ENCODE results near the gene TRAPPC2B.

GRCh38 chr19:57327993-57328392 is 35.4 kb upstream of the TRAPPC2B start:
- TF ChIP-seq CTCF (conservative IDR thresholded peaks at IDR 0.05; ENCODE audit: low read depth, low read length) (no peak), EZH2 (IDR thresholded peaks at IDR 0.05; ENCODE audit: low read length, unreplicated experiment) (no peak)

Measured in PC-3 (cell line).